Glomerular visceral epithelial cell (primary cell): ENCODE results near the gene CSRP1.
A peak's percentile ranks its signal among the peaks of the same experiment; 100 is the strongest.
"Not testable (repeated sequence)": the region's sequence is repeated elsewhere in the genome, so short reads cannot be mapped to it uniquely, and the experiment has no call there.

ENCODE experiments used
- DNase-seq: peaks from one replicate; pipeline ENCODE4 v3.0.0-alpha.2; 2016; ENCODE audit errors: extremely low spot score

Gene CSRP1

DNA sequence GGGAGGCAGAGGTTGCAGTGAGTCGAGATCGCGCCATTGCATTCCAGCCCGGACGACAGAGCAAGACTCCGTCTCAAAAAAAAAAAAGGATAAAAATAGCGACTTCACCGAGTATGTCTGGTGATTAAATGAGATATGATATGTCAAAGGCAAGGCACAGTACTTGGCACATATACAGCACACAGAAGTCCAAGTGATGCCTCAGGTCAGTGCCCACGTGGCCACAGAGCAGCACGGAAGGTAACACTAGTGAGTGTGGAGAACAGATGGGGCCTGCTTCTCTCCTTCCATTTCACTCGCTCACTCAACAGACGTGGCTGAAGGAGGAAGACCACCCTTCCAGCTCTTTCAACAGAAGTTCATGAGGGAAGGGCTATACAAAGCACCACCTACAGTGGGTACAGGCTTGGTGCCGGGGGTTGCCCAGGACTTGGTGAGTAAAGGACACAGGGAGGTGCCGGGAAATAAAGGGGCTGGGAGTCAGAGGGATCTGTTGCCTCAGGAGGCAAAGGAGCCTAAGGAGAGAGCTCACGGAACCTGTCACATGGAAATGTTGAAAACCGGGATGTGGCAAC lies 8.9 kb downstream of the CSRP1 start:
- no peak for DNase-seq

DNA sequence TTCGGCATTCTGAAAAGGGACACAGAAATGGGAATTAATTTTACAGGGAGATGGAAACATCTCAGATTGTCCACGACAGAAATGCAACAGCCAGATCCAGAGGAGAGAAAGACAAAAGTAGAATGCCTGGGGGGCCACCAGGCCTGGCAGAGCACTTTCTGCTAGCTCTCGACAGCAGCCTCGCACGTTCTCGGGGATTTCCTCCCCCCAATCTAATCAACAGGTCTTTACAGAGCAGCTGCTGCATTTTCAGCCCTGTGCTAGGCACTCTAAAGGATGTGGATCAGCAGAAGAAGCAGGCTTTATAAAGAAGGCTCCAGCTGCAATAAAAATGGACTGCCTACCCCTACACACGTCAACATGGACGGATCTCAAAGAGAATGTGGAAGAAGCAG lies 10.6 kb downstream of the CSRP1 start:
- no peak for DNase-seq

DNA sequence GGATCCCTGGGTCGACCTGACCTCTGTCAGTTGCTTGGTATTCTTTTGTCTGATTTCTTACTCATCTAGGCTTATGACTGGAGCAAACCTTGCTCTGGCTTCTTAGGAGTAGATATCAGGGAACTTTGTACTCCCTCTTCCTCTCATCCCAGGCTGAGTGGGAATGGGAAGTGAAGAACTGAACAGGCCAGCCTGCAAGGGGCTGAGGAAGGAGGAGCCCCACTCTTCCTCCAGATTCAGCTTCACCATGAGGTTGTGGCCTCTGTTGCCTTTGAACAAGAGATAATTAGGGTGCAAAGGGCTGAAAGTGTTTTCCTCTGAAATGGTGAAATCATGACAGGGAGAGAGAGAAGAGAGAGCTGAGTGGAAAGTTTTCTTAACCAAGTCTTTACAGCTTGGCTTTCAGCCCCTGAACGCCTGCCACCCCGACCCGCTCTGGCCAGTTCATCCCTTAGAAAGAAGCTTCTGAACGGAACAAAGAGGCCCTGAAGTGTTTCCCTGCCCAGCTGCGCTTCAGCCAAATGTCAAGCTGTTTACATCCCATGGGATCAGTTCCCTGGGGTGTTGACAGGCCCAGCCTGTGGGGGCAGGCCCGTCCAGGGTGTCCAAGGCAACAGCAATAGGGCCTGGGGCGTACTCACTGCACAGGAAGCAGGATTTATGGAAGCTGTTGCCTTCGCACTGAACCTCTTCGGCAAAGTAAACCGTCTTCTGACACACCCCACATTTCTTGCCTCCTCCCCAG lies 11.2 kb downstream of the CSRP1 start:
- DNase-seq, result no peak

DNA sequence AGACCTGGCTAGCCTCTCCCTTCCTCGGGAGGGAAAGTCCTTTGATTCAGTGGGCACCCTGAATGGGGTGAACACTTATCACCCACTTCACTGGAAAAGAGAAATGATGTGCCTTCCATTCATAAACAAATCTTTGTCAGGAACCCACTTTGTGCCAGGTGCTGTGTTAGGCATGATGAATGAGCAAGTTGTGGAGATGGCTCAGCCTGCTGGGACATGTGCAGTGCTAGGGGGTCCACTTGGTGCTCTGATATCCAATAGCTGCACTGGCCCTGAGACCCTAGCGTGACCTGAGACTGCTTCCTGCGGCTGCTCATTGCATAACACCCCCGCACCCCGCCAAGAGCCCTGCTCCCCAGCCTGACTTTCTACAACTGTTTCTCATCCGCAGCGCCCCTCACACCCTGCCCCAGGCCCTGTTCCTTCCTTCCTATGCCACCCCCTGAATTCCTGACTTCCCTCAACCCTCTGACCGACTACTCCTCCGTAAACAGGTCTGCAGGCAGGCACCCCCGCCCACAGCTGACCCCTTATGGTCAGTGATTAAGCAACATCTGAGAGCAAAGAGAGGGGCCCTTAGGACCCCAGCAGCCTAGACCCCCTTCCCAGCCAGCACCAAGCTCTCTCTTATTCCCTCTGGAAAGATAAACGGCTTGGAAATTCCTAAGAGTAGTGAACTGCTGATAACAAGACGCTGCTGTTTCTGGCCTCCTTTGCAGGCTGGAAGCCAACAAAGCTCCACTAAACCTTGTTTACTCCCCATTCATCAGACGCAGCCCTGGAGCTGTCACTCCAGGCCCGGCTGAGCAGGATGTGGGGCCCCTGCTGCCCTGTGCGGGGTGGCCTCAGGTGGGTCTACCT lies 12.9 kb downstream of the CSRP1 start:
- no peak for DNase-seq

DNA sequence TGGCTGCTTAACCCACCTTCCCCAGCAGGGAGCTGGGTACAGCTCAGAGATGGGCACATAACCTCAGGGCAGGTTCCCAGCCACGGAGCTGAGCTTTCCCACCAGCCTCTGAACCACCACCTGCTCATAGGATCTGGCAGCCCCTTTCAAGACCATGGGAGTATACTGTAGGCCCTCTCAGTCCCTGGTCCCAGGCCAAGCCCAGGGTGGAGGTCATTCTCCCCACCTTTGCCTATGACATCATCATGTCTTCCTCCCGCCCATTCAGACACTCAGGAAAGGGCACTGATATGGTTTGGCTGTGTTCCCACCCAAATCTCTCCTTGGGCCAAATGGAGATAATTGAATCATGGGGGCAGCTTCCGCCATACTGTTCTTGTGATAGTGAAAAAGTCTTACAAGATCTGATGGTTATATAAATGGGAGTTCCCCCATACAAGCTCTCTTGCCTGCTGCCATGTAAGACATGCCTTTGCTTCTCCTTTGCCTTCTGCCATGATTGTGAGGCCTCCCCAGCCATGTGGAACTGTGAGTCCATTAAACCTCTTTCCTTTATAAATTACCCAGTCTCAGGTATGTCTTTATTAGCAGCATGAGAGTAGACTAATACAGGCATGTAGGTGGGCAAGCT lies 13.8 kb downstream of the CSRP1 start:
- DNase-seq, result not testable (repeated sequence)

DNA sequence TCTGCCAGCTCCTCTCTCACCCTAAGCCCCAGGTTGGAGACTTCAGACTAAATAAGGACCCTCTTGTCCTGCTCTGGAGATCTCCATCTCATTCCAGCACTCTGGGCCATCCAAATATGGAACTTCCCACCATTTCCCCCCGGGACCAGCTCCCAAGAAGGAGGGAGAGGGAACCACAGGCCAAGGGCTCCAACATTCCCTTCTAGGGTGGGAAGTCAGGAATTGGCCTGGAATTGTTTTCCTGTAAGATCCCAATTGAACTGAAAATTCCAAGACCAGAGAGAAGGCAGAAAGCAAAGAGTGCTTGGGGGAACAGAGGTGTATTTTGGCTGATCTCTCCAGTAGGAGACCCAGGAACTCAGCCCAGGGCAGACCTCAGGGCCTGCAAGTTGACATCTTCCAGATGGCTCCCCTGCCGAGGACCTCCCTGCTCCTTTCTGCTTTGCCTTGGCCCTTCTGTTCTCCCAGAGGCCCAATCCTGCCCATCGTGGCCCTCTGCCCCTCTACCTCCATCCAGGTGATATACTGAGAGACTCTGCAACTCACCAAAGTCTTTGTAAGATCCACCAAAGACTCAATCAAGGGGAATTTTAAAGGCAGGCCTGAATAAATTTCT lies 14.9 kb downstream of the CSRP1 start:
- DNase-seq, result no peak

DNA sequence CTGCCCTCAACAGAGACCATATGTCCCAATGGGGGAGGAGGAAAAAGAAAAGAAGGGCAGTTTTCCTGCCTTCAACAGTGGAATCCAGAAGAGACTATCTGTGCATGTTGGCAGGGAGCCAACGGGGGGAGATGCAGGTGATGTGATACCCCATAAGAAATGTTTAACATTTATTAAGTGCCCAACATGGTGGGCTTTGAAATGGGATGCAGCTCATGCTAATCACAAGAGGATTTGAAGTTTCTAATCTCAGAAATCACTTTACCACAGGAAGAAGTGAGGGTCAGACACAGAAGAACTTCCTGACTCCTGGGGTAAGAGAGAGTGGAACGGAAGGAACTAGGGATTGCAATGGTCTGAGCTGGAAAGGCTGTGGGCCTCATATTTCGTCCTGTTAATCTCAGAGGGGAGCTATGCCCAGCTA lies 16.2 kb downstream of the CSRP1 start:
- no peak for DNase-seq

DNA sequence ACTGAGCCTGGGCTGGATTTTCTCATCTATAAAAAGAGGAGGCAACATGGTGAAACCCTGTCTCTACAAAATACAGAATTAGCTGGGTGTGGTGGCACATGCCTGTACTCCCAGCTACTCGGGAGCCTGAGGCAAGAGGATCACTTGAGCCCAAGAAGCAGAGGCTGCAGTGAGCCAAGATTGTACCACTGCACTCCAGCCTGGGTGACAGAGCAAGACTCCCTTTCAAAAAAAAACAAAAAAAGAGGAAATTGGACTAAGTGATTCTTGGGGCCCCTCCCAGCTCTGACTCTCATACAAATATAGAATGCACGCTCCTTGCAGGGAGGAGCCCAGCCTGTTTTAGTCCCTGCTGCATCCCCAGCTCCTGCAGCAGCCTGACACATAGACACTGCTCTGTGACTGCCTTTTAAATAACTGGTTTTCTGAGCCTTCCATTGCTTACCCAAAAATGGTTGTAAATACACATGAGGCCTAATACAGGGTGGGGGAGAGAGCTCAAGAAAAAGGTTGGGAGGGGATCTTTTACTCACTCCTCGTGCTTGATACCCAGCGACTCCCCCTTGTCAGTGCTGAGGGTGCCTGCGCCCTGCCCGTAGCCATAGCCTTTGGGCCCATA lies 17.2 kb downstream of the CSRP1 start:
- DNase-seq, result no peak

DNA sequence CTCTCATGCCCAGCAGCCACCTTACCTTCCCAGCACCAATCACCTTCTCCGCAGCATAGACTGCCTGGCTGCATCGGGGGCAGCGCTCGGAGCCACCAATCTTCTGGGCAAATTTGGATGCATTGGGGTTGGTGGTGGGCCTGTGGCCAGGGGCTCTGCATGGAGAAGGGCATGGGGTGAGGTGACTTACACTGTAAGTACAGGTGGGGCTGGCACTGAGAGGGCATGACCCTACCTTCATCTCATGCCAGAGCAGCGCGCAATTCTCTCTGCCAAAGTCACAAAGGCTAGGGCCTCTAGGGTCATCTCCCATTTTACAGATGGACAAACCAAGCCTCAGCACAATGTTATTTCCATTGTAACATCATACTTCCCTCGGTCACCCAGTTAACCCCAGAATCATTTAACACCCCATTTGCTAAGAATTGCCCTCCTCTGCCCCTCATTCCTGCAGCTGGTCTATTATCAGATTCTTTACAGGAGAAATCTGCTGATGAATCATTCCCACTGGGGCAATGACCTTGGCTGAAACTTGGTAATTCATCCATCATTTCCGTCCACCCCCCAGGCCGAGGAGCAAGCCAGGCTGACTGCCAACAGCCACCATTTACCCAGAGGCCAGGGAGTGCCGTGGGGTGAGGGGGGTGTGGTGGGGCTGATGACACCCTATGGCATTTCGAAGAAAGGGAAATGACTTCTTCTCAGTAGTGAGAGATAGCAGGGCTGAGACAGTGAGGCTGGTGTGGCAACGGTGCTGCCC lies 17.9 kb downstream of the CSRP1 start:
- peak; percentile 96 for DNase-seq

DNA sequence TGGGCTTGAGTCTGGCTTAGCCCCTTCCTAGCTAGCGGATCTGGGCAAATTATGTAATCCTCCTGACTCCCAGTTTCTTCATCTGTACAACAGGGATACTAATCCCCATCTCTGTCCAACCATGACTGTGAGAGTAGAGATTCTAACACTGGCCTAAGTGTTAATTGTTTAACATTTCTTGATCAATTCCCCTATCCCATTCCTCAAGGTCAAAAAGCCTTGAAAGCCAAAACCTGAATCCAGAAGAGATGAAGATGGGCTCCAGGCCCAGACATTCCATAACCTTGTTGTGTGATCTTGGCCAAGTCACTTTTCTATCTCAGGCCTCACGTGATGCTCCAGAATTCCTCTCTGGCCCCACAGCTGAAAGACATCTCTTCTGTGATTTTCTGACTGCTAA lies 19.2 kb downstream of the CSRP1 start:
- no peak for DNase-seq

DNA sequence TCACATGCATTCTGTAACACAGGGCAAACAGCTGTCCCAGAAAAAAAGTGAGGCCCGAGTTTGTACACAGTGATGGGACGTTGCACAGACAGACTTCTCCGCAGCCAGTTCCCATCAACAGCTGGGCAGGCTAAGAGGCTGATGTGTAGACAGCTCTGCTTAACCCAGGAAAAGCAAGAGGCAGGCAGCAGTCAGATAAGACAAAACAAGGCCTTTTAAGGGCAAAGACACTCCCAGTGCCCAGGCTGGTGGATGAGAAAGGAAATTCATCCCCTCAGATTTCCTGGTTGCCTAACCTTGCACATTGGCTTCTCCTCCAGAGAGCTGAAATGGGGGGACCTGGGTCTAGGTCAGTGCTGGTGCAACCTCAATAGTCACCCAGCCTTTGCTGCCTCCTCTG lies 20.7 kb downstream of the CSRP1 start:
- DNase-seq, result no peak

DNA sequence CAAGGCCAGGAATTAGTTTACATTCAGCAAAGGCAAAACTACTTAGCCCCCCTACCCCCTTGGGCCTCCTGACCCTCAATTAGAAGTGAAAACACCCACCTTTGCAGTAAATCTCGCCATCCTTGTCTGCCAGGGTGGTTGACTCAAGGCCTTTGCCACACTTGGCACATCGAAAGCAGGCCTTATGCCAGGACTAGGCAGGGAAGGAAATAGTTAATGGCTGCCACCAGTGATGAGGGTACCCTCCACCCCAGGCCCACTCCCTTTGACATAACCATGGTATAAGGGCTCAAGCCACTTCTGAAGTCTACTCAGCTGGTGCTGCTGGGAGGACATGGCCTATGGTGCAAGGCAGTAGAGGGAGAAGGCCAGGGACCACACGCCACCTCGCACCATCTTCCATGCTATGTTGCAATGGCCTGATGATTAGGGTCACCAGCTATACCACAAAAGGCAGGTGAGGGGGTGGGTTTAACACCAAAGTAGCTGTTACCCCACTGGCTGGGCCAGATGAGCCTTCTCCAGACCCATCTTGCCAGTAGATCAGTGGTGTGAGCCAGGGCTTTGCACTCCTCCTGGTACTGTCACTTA lies 21.6 kb downstream of the CSRP1 start:
- DNase-seq, result no peak

DNA sequence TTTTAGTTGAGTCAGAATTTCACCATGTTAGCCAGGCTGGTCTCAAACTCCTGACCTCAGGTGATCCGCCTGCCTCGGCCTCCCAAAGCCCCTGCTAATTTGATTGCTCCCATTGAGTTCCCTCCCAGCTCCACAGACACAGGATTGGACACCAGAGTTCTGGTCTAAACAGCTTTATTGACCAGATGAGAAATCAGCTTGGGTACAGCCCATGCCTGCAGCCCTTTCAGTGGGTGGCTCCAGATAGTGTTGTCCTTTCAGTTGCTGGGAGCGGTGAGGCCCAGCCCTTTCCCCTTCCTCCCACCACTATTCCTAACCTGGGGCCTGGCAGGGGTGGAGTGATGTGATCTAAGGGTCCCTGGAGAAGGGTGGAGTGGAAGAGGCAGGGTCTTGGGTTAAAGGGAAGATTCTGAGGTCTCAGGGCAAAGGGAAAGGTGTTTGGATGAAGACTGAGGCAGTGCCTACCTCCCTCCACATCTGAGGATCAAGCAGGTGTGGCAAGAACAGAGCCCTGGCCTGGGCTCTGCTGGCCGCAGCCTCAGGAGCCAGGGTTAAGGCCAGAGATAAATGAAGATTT lies 23.5 kb downstream of the CSRP1 start:
- DNase-seq, result no peak

DNA sequence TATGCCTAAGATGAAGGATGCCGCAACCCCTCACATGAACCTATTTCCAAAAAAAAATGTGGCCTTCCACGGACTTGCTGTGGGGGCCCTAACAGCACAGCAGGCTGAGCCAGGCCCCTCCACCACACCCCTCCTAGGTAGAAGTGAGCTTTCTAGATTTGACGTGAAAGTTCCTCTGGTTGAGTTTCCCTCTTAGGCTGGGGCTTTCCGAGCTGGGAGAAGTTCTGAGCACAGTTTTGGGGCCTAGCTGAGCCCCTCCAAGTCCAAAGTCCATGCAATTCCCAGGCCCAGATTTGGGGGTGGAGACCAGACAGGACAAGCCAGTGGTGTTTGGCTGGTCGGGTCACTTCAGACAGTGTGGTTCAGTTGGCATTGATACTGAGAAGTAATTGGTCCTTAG lies 24.2 kb downstream of the CSRP1 start:
- DNase-seq, result no peak

DNA sequence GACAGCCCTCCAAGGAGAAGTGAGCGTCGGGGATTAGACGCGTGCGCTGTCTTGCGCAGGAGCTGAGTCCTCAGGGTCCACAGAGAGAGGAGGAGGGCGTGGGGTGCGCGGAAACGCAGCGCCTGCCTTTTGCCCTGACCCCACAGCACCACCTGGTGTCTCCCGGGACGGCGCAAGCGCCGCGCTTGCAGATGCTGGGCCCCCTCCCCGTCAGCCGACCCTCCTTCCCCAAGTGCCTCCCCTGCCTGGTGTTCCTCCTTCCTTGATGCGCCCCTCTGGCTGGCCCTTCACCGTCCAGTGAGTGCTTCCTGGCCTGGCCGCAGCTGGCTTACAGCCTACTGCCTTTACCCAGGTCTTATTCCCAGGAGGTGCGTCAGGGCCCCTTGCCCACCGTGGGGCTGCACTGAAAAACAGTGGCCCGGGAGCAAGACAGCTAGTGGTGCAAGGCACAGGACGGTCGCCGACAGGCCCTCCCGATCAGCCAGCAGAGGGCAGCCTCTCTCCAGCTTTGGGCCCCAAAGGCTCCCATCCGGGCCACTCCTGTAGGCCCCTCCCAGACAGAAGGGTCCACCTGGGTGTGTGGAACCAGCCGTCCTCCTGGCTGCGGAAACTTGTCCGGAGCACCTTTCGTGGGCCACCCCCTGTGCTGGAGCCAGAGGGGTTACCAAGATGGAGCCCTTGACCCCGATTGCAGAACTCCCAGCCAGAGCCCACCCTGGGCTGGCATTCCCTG lies 25.0 kb downstream of the CSRP1 start:
- DNase-seq, result peak; percentile 82

DNA sequence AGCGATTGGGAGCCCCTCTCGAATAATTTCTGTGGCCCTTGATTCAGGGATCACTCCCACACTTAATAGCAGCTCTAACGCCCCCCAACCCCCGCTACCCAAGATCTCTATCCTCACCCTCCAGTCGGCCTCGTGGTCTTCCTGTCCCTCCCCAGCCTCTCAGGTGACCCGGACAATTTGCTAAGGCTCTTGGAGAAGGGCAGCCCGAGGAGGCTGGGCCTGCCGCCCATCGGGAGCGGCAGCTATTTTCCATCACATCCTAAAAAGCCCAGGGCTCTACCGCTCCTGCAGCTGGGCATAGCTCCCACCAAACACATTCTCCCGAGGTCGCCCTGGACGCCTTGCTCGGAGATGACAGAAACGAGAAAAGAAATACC lies 25.9 kb downstream of the CSRP1 start:
- no peak for DNase-seq

DNA sequence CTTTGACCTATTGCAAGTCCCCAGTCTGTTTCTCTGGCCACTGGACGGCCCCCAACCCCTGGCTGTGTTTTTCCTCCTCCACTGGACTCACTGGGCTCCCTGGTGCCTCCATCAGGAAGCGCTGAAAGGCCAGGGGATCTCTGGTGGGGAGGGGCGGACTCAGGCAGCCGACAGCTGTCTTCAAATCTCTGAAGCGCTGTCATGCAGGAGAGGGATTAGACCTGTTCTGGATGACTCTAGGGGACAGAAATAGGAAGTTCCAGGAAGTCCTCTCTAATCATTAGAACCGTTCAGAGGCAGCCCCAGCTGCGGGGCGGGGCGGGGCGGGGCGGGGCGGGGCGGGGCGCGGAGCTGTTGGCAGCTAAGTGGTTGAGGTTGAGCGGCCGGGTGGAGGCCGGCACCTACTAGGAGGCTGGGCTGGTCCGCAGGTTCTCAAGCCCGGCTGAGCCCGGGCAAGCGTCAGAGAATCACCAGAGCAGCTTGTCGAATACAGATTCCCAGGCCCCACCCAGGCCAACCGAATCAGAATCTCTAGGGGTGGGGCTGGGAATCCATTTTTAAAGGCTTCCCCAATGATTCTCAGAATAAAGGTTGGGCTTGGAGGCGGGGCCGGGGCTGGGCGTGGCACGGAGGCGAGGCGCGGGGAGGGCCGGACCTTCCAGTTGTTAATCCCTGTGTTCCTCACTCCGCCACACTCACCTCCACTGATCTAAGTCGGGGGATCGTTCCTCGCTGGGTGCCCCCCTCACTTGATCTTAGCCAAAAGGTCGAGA lies 26.5 kb downstream of the CSRP1 start:
- peak; percentile 76 for DNase-seq

DNA sequence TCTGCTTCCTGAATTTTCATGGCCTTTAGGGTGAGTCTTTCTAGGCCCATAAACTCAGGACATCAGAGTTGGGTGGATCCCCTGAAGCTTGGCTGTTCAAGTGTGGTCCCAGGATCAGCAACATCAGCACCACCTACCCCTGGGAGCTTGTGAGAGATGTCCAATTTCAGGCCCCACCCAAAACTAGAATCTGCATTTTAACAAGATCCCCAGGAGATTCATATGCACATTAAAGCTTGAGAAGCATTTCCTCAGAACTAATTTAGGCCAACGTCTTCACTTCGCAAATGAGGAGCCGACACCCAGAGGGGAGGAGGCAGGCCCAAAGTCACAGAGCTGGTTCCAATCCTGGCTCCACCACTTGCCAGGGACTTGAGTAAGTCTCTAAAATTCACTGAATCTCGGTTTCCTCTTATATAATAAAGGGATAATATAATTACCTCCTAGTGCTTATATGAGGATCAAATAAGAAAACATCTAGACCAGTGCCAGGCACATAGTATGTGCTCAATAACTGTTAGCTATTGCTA lies 27.7 kb downstream of the CSRP1 start:
- no peak for DNase-seq
